Smooth muscle cell (in vitro differentiated cells): Measurements from ENCODE around the gene FAM200C. TPM values are rescaled to one million over a fixed set of nuclear protein-coding genes. Genes with fewer than 3 reads are reported as not detected.

Experiments used
- DNase-seq: peaks from one replicate; lab custom pipeline; 2025; ENCODE audit not compliant: unreplicated experiment; lab: John Stamatoyannopoulos, UW
- H2AFZ ChIP-seq: fragments of 200-600 bp; sonication (generic); 2 replicates; pipeline ENCODE4 v1.6.0; 2016; ENCODE audit warnings: antibody characterized with exemption, low read depth, mild to moderate bottlenecking
- H3F3A ChIP-seq: fragments of 200-600 bp; sonication (generic); 2 replicates; pipeline ENCODE4 v1.6.0; 2017; ENCODE audit warnings: antibody characterized with exemption, low read depth
- H3K27ac ChIP-seq: fragments of 200-600 bp; sonication (generic); 2 replicates; pipeline ENCODE4 v1.5.1; 2016; ENCODE audit warnings: low read depth, mild to moderate bottlenecking
- H3K27me3 ChIP-seq: fragments of 200-600 bp; sonication (generic); 2 replicates; pipeline ENCODE4 v1.6.1; 2016; ENCODE audit warnings: low read depth, mild to moderate bottlenecking
- H3K36me3 ChIP-seq: fragments of 200-600 bp; sonication (generic); 2 replicates; pipeline ENCODE4 v1.5.1; 2016; ENCODE audit warnings: low read depth
- H3K4me1 ChIP-seq: fragments of 200-600 bp; sonication (generic); 2 replicates; pipeline ENCODE4 v1.5.1; 2016; ENCODE audit warnings: low read depth
- H3K4me2 ChIP-seq: fragments of 200-600 bp; sonication (generic); 2 replicates; pipeline ENCODE4 v1.6.0; 2016; ENCODE audit warnings: mild to moderate bottlenecking
- H3K4me3 ChIP-seq: fragments of 200-600 bp; sonication (generic); 2 replicates; pipeline ENCODE4 v1.5.1; 2016; ENCODE audit warnings: mild to moderate bottlenecking
- H3K79me2 ChIP-seq: fragments of 200-600 bp; sonication (generic); 2 replicates; pipeline ENCODE4 v1.6.0; 2016; ENCODE audit warnings: low read depth, mild to moderate bottlenecking
- H3K9ac ChIP-seq: fragments of 200-600 bp; sonication (generic); 2 replicates; pipeline ENCODE4 v1.6.0; 2016; ENCODE audit warnings: low read depth
- H3K9me3 ChIP-seq: fragments of 200-600 bp; sonication (generic); replicated peaks from 2 replicates; pipeline ENCODE4 v1.5.1; 2016; ENCODE audit warnings: low read depth
- H4K20me1 ChIP-seq: fragments of 200-600 bp; sonication (generic); 2 replicates; pipeline ENCODE4 v1.6.0; 2016; ENCODE audit warnings: low read depth
- CTCF ChIP-seq: fragments of 200-600 bp; sonication (generic); IDR thresholded peaks from 2 replicates; pipeline ENCODE4 v1.5.1; 2017; ENCODE audit warnings: borderline replicate concordance, mild to moderate bottlenecking, antibody characterized with exemption; ENCODE audit not compliant: insufficient read depth, poor library complexity, severe bottlenecking
- WGBS: methylation state at CpG from one replicate; pipeline ENCODE4 v1.1.7; 2016; ENCODE audit warnings: low lambda C conversion rate; 5-methylcytosine and 5-hydroxymethylcytosine counted together
- polyA plus RNA-seq: library from polyadenylated mRNA; unstranded; fragments of >200 nt; fragmentation: Nextera tagmentation; extraction: Ambion mirVana; gene quantifications from 2 replicates; pipeline ENCODE4 v1.2.1, GENCODE V29; 2016
- total RNA-seq: library from RNA; depleted of rRNA; stranded (reverse); fragments of >200 nt; gene quantifications from 2 replicates; pipeline ENCODE4 v1.2.3, GENCODE V29; 2014

Gene FAM200C
- total and polyA plus RNA-seq, 2 experiments from 2014 or later: 1.5 to 1.8 TPM

GRCh38 chr5:160361624-160362228 is 38.1 kb downstream of the FAM200C start:
- Histone ChIP-seq H3K9ac (no peak overlapping the region), H3K4me3 (no peak overlapping the region), H3K4me1 (peaks cover 16% of the 10 kb centered on the region), H3K36me3 (no peaks in the 10 kb centered on the region), H4K20me1 (no peaks in the 10 kb centered on the region), H2AFZ (no peak overlapping the region), H3K79me2 (no peaks in the 10 kb centered on the region), H3K9me3 (no peaks in the 10 kb centered on the region), H3K27me3 (no peaks in the 10 kb centered on the region), H3F3A (peaks cover 8% of the 10 kb centered on the region), H3K27ac (no peak overlapping the region), H3K4me2 (no peak overlapping the region)
- no peak for DNase-seq
- TF ChIP-seq CTCF: no peak
- WGBS: 86% methylated on average over 9 of the region's 9 CpGs

GRCh38 chr5:160360310-160360709 is 39.5 kb downstream of the FAM200C start:
- no peaks in the 10 kb centered on the region for H3K79me2 ChIP-seq
- H3K9me3 ChIP-seq: no peaks in the 10 kb centered on the region
- no peaks in the 10 kb centered on the region for H3K36me3 ChIP-seq
- H3F3A ChIP-seq: peaks cover 8% of the 10 kb centered on the region
- H3K4me3 ChIP-seq: no peak overlapping the region
- H4K20me1 ChIP-seq: no peaks in the 10 kb centered on the region
- no peak overlapping the region for H3K9ac ChIP-seq
- H3K27ac ChIP-seq: no peak overlapping the region
- H3K4me1 ChIP-seq: peaks cover 16% of the 10 kb centered on the region
- peak overlapping the region; percentile 12 for H3K4me2 ChIP-seq
- WGBS: 41% methylated on average over 3 of the region's 3 CpGs
- no peaks in the 10 kb centered on the region for H3K27me3 ChIP-seq
- no peak for TF ChIP-seq CTCF
- peak overlapping the region; percentile 52 for H2AFZ ChIP-seq
- no peak for DNase-seq

GRCh38 chr5:160359816-160360215 is 40.0 kb downstream of the FAM200C start:
- H2AFZ ChIP-seq: peak overlapping the region; percentile 52
- no peaks in the 10 kb centered on the region for H4K20me1 ChIP-seq
- peaks cover 8% of the 10 kb centered on the region for H3F3A ChIP-seq
- H3K9me3 ChIP-seq: no peaks in the 10 kb centered on the region
- WGBS: 29% methylated on average over 4 of the region's 4 CpGs
- H3K36me3 ChIP-seq: no peaks in the 10 kb centered on the region
- H3K9ac ChIP-seq: no peak overlapping the region
- H3K4me1 ChIP-seq: peaks cover 16% of the 10 kb centered on the region
- H3K79me2 ChIP-seq: no peaks in the 10 kb centered on the region
- H3K27ac ChIP-seq: no peak overlapping the region
- H3K27me3 ChIP-seq: no peaks in the 10 kb centered on the region
- no peak overlapping the region for H3K4me3 ChIP-seq
- no peak for TF ChIP-seq CTCF
- H3K4me2 ChIP-seq: peak overlapping the region; percentile 12
- no peak for DNase-seq

- WGBS: 0% methylated on average over 1 of the region's 1 CpG
- no peaks in the 10 kb centered on the region for H3K9me3 ChIP-seq
- H3K79me2 ChIP-seq: no peaks in the 10 kb centered on the region
- H3K9ac ChIP-seq: no peak overlapping the region
- H3K36me3 ChIP-seq: no peaks in the 10 kb centered on the region
- no peak overlapping the region for H3K4me2 ChIP-seq
- no peak overlapping the region for H3K4me3 ChIP-seq
- no peak for TF ChIP-seq CTCF
- H3F3A ChIP-seq: peaks cover 8% of the 10 kb centered on the region
- no peak for DNase-seq
- no peak overlapping the region for H2AFZ ChIP-seq
- H3K4me1 ChIP-seq: peaks cover 16% of the 10 kb centered on the region
- no peaks in the 10 kb centered on the region for H3K27me3 ChIP-seq
- H3K27ac ChIP-seq: no peak overlapping the region
- no peaks in the 10 kb centered on the region for H4K20me1 ChIP-seq
These were observed 40.6 kb downstream of the FAM200C start for GRCh38 chr5:160359242-160359641.
